H9 (cell line): ENCODE results near the gene NBEAL1. TPM values are rescaled to one million over a fixed set of nuclear protein-coding genes. Genes with fewer than 3 reads are reported as not detected.

ENCODE experiments used
- DNase-seq: peaks from one replicate; pipeline ENCODE4 v3.0.0-alpha.2; 2017
- H2AFZ ChIP-seq: one replicate; pipeline ENCODE4 v1.6.1; 2013; ENCODE audit warnings: mild to moderate bottlenecking, low read length, control low read depth, moderate library complexity
- H2AK5ac ChIP-seq: 2 replicates; pipeline ENCODE4 v1.6.1; 2013; ENCODE audit warnings: low read length, control low read depth, mixed read lengths; ENCODE audit not compliant: insufficient read length
- H2BK120ac ChIP-seq: one replicate; pipeline ENCODE4 v1.6.1; 2013; ENCODE audit warnings: low read depth, mild to moderate bottlenecking, low read length, control low read depth, inconsistent platforms; ENCODE audit not compliant: poor library complexity, severe bottlenecking
- H2BK12ac ChIP-seq: 2 replicates; pipeline ENCODE4 v1.6.1; 2013; ENCODE audit warnings: low read length, control low read depth, mixed read lengths, low read depth; ENCODE audit not compliant: insufficient read length
- H2BK15ac ChIP-seq: 2 replicates; pipeline ENCODE4 v1.6.1; 2013; ENCODE audit warnings: low read depth, low read length, control low read depth
- H2BK20ac ChIP-seq: one replicate; pipeline ENCODE4 v1.6.1; 2013; ENCODE audit warnings: low read depth, mild to moderate bottlenecking, low read length, control low read depth, inconsistent platforms; ENCODE audit not compliant: poor library complexity, severe bottlenecking
- H2BK5ac ChIP-seq: 2 replicates; pipeline ENCODE4 v1.6.1; 2013; ENCODE audit warnings: low read length, control low read depth, mixed read lengths; ENCODE audit not compliant: insufficient read length
- H3K14ac ChIP-seq: 2 replicates; pipeline ENCODE4 v1.6.1; 2013; ENCODE audit warnings: low read length, control low read depth; ENCODE audit not compliant: insufficient read depth
- H3K18ac ChIP-seq: 2 replicates; pipeline ENCODE4 v1.6.1; 2013; ENCODE audit warnings: low read depth, mild to moderate bottlenecking, mixed read lengths, low read length, control low read depth; ENCODE audit not compliant: insufficient read length
- H3K23ac ChIP-seq: 2 replicates; pipeline ENCODE4 v1.6.1; 2013; ENCODE audit warnings: low read length, control low read depth, mixed read lengths, low read depth; ENCODE audit not compliant: insufficient read length
- H3K23me2 ChIP-seq: 2 replicates; pipeline ENCODE4 v1.6.1; 2013; ENCODE audit warnings: low read depth, mild to moderate bottlenecking, mixed read lengths, low read length, control low read depth; ENCODE audit not compliant: insufficient read length, poor library complexity, severe bottlenecking
- H3K27ac ChIP-seq: 2 replicates; pipeline ENCODE4 v1.5.1; 2013; ENCODE audit warnings: low read length, control low read depth, mixed read lengths, low read depth; ENCODE audit not compliant: insufficient read length
- H3K27me3 ChIP-seq: 2 replicates; pipeline ENCODE4 v1.6.1; 2013; ENCODE audit warnings: low read length, control low read depth, inconsistent platforms; ENCODE audit not compliant: insufficient read depth
- H3K4ac ChIP-seq: 2 replicates; pipeline ENCODE4 v1.6.1; 2013; ENCODE audit warnings: low read depth, mild to moderate bottlenecking, control low read depth, inconsistent platforms, low read length, moderate library complexity
- H3K4me1 ChIP-seq: 2 replicates; pipeline ENCODE4 v1.6.1; 2013; ENCODE audit warnings: low read length, control low read depth, inconsistent platforms; ENCODE audit not compliant: insufficient read depth
- H3K4me2 ChIP-seq: 2 replicates; pipeline ENCODE4 v1.6.1; 2013; ENCODE audit warnings: low read length, control low read depth, mixed read lengths; ENCODE audit not compliant: insufficient read length, insufficient read depth
- H3K56ac ChIP-seq: 2 replicates; pipeline ENCODE4 v1.6.1; 2013; ENCODE audit warnings: low read depth, mild to moderate bottlenecking, mixed read lengths, low read length, control low read depth; ENCODE audit not compliant: insufficient read length
- H3K79me1 ChIP-seq: 2 replicates; pipeline ENCODE4 v1.6.1; 2013; ENCODE audit warnings: low read depth, mild to moderate bottlenecking, moderate library complexity, low read length, control low read depth, inconsistent platforms; ENCODE audit not compliant: insufficient read depth, poor library complexity, severe bottlenecking
- H3K79me2 ChIP-seq: 2 replicates; pipeline ENCODE4 v1.6.1; 2013; ENCODE audit warnings: low read length, control low read depth, inconsistent platforms; ENCODE audit not compliant: insufficient read depth
- H3K9ac ChIP-seq: 2 replicates; pipeline ENCODE4 v1.6.1; 2013; ENCODE audit warnings: low read length, control low read depth, mixed read lengths; ENCODE audit not compliant: insufficient read length; ENCODE audit errors: extremely low read depth
- H3K9me3 ChIP-seq: one replicate; pipeline ENCODE4 v1.6.1; 2013; ENCODE audit warnings: low read depth, low read length, inconsistent platforms; ENCODE audit not compliant: control insufficient read depth
- H3T11ph ChIP-seq: one replicate; pipeline ENCODE4 v1.6.1; 2013; ENCODE audit warnings: mild to moderate bottlenecking, low read length, control low read depth, inconsistent platforms
- H4K20me1 ChIP-seq: one replicate; pipeline ENCODE4 v1.6.1; 2013; ENCODE audit not compliant: control insufficient read depth, insufficient read length, insufficient read depth
- H4K5ac ChIP-seq: 2 replicates; pipeline ENCODE4 v1.6.1; 2013; ENCODE audit warnings: low read depth, mild to moderate bottlenecking, mixed read lengths, low read length, control low read depth; ENCODE audit not compliant: insufficient read length
- H4K8ac ChIP-seq: replicated peaks from 2 replicates; pipeline ENCODE4 v1.6.1; 2013; ENCODE audit warnings: low read length, control low read depth, mixed read lengths, low read depth; ENCODE audit not compliant: insufficient read length
- H4K91ac ChIP-seq: 2 replicates; pipeline ENCODE4 v1.6.1; 2013; ENCODE audit warnings: low read depth, mild to moderate bottlenecking, moderate library complexity, mixed read lengths, low read length, control low read depth; ENCODE audit not compliant: insufficient read length
- H3K27ac Mint-ChIP-seq, 3 experiments: 2 replicates in 2 of 3; 3 replicates in 1 of 3; pipeline ENCODE4 v1.8.0; 2020 to 2021; ENCODE audit warnings: mixed read lengths in 3 of 3, mild to moderate bottlenecking in 1 of 3, moderate library complexity in 1 of 3
- H3K27me3 Mint-ChIP-seq: 2 replicates; pipeline ENCODE4 v1.8.0; 2021; ENCODE audit warnings: low read depth, mild to moderate bottlenecking, moderate library complexity, mixed read lengths
- H3K36me3 Mint-ChIP-seq, 3 experiments: 2 replicates in 2 of 3; 3 replicates in 1 of 3; pipeline ENCODE4 v1.8.0; 2020 to 2021; ENCODE audit warnings: low read depth in 3 of 3, mixed read lengths in 3 of 3; ENCODE audit not compliant: insufficient read depth in 1 of 3
- H3K4me1 Mint-ChIP-seq, 2 experiments: 2 replicates each; pipeline ENCODE4 v1.8.0; 2020; ENCODE audit warnings: mixed read lengths in 2 of 2
- H3K4me3 Mint-ChIP-seq, 2 experiments: 2 replicates in 1 of 2; 3 replicates in 1 of 2; pipeline ENCODE4 v1.8.0; 2020 to 2021; ENCODE audit warnings: mild to moderate bottlenecking in 2 of 2, mixed read lengths in 2 of 2, moderate library complexity in 1 of 2
- H3K9me3 Mint-ChIP-seq, 2 experiments: 2 replicates in 1 of 2; 3 replicates in 1 of 2; pipeline ENCODE4 v1.8.0; 2020; ENCODE audit warnings: mild to moderate bottlenecking in 2 of 2, mixed read lengths in 2 of 2, moderate library complexity in 1 of 2
- CTCF ChIP-seq: fragments of 200-600 bp; sonication (generic); conservative IDR thresholded peaks from 3 replicates; pipeline ENCODE4 v1.8.0; 2021; ENCODE audit warnings: antibody characterized with exemption, mild to moderate bottlenecking
- WGBS: extraction: QIAGEN DNeasy Blood & Tissue Kit; methylation state at CpG from one replicate; pipeline ENCODE4 v1.1.7; 2013; ENCODE audit warnings: missing lambda C conversion rate, low lambda C conversion rate, mixed read lengths; ENCODE audit not compliant: insufficient read length; ENCODE audit errors: extremely low coverage; 5-methylcytosine and 5-hydroxymethylcytosine counted together
- total RNA-seq: library from RNA; stranded (reverse); gene quantifications from 2 replicates; pipeline ENCODE4 v1.2.1, GENCODE V29; 2021

The NBEAL1 gene
- total RNA-seq, 1 experiment from 2014 or later, result 10.1 TPM

GRCh38 chr2:203209538-203209937 is 194.9 kb downstream of the NBEAL1 start:
- H3K4me1 ChIP-seq, result no peaks in the 10 kb centered on the region
- H3K4ac ChIP-seq, result no peak overlapping the region
- H4K5ac ChIP-seq, result no peak overlapping the region
- no peak overlapping the region for H3K4me2 ChIP-seq
- H3T11ph ChIP-seq, result no peak overlapping the region
- no peak overlapping the region for H2AK5ac ChIP-seq
- no peak overlapping the region for H2BK120ac ChIP-seq
- Mint-ChIP-seq H3K4me1 (peaks cover 0 to 2% of the 10 kb centered on the region in 2 experiments; a peak in 1 of 4 replicates), H3K27ac (no peak overlapping the region), H3K27me3 (no peaks in the 10 kb centered on the region), H3K9me3 (peaks cover 0 to 10% of the 10 kb centered on the region in 2 experiments; a peak in 2 of 5 replicates), H3K36me3 (peaks cover 8 to 20% (median 19%) of the 10 kb centered on the region in 3 experiments; a peak in 5 of 7 replicates), H3K4me3 (no peak overlapping the region)
- H2AFZ ChIP-seq, result no peak overlapping the region
- H2BK15ac ChIP-seq, result no peak overlapping the region
- no peak overlapping the region for H2BK5ac ChIP-seq
- H3K18ac ChIP-seq, result no peak overlapping the region
- no peaks in the 10 kb centered on the region for H3K79me1 ChIP-seq
- H2BK12ac ChIP-seq, result no peak overlapping the region
- H4K91ac ChIP-seq, result no peak overlapping the region
- no peaks in the 10 kb centered on the region for H3K79me2 ChIP-seq
- no peak overlapping the region for H3K56ac ChIP-seq
- no peak overlapping the region for H3K9ac ChIP-seq
- H4K8ac ChIP-seq, result no peak overlapping the region
- H3K23me2 ChIP-seq, result no peaks in the 10 kb centered on the region
- no peaks in the 10 kb centered on the region for H3K9me3 ChIP-seq
- no peak overlapping the region for H3K23ac ChIP-seq
- H3K27ac ChIP-seq, result no peak overlapping the region
- no peak for DNase-seq
- no peaks in the 10 kb centered on the region for H3K27me3 ChIP-seq
- H3K14ac ChIP-seq, result no peak overlapping the region
- H2BK20ac ChIP-seq, result no peak overlapping the region
- WGBS, result no CpG with 5 or more reads among the region's 1 CpG
- no peaks in the 10 kb centered on the region for H4K20me1 ChIP-seq
- no peak for TF ChIP-seq CTCF
